DMS 273 treated with DMSO at 0.1 percent for 48 hours (cell line): ENCODE results near the gene ALDH3B1.

Experiments
- DNase-seq: peaks from one replicate; lab custom pipeline; 2025; lab: John Stamatoyannopoulos, UW

The ALDH3B1 gene

GRCh38 chr11:68031144-68031464, 21.0 kb downstream of the ALDH3B1 start:
- DNase-seq: no peak

DNA sequence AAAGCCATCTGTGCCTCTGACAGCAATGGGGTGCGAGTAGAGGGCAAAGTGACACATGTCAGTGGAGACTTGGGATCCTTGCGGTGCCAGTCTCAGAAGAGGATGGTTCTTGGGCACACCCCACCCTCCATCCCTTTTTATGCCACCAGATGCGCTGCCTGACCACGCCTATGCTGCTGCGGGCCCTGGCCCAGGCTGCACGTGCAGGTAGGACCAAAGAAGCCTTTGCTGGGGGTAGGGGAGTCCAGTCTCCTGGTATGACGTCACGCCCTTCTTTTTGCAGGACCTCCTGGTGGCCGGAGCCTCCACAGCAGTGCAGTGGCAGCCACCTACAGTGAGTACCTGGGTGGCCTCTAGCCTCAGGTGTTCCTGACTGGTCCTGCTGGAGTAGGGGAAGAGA, 21.9 kb downstream of the ALDH3B1 start:
- no peak for DNase-seq

DNA sequence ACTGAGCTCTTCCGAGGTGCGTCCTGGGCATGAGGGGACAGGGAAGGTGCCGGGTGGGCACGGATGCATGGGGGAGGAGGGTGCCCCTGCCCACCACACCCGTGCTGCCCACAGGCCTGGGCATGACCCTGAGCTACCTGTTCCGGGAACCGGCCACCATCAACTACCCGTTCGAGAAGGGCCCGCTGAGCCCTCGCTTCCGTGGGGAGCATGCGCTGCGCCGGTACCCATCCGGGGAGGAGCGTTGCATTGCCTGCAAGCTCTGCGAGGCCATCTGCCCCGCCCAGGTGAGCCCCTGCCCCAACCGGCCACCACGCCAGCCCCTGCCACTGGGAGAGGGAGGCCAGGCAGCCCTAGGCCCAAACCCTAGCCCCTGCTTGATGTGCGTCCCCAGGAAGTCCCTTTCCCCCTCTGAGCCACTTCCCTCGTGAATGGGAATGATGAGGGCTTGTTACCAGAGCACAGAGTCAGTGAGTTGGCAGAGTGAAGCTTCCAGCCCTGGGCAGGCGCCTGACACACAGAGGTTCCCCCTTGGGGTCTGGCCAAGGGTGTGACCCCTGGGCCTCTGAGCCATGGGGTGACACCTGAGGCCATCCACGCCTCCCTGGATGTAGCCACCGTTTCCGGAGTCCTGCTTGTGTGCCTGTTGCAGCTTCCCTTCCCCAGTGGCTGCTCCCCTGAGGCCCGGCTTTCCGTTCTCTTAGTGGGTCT, 23.0 kb downstream of the ALDH3B1 start:
- no peak for DNase-seq

DNA sequence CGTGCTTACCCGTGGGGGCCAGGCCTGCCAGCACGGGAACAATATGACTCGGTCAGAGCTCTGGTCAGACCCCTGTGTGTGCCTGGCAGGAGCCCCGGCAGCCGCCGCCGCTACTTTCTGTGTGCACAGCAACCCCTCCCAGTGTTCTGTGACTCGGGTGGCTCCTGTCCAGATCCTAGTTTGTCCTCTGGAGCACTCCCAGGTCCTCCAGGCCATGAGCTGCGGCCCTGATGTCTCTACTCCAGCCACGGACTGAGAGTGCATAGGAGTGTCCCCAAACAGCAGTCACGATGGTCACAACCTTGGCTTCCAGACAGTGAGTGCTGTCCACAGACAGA, 23.6 kb downstream of the ALDH3B1 start:
- no peak for DNase-seq

- no peak for DNase-seq
Measured at GRCh38 chr11:68035266-68035876, 25.2 kb downstream of the ALDH3B1 start.

DNA sequence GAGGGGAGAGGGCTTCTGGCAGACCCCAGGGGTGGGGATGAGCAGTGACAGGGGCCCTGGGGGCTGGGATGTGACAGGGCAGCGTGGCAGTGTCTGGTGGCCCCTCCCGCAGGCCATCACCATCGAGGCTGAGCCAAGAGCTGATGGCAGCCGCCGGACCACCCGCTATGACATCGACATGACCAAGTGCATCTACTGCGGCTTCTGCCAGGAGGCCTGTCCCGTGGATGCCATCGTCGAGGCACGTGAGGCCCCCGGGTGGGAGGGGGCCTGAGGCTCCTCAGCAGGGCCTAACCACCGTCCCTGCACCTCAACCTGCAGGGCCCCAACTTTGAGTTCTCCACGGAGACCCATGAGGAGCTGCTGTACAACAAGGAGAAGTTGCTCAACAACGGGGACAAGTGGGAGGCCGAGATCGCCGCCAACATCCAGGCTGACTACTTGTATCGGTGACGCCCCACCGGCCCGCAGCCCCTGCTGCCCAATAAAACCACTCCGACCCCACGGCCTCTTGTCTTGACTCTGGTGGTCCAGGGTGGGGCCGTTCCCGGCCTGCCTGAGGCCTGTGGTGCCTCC, 26.1 kb downstream of the ALDH3B1 start:
- no peak for DNase-seq

DNA sequence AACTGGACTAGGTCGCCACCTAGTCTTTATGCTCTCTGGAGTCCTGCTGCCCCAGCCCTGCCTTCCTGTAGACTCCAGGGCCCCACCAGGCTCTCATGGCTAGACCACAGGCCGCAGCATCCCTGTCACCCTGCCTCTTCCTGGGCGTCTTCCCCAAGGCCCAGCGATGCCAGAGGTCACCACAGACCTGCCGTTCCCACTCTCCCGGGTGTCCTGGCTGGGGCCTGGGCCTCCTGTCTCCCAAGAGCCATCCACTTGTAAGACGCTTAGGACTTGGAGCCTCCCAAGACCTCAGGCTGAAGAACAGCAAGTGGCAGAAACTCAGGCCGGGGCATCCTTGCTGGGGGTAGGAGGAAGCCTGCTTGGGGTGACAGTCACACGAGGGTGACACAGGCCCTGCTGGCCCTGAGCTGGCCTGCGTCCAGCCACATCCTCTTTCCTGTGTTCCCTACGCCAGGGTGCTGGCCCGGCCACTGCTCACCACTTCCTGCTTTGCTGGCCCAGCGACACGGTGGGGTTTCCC, 26.7 kb downstream of the ALDH3B1 start:
- DNase-seq: no peak

DNA sequence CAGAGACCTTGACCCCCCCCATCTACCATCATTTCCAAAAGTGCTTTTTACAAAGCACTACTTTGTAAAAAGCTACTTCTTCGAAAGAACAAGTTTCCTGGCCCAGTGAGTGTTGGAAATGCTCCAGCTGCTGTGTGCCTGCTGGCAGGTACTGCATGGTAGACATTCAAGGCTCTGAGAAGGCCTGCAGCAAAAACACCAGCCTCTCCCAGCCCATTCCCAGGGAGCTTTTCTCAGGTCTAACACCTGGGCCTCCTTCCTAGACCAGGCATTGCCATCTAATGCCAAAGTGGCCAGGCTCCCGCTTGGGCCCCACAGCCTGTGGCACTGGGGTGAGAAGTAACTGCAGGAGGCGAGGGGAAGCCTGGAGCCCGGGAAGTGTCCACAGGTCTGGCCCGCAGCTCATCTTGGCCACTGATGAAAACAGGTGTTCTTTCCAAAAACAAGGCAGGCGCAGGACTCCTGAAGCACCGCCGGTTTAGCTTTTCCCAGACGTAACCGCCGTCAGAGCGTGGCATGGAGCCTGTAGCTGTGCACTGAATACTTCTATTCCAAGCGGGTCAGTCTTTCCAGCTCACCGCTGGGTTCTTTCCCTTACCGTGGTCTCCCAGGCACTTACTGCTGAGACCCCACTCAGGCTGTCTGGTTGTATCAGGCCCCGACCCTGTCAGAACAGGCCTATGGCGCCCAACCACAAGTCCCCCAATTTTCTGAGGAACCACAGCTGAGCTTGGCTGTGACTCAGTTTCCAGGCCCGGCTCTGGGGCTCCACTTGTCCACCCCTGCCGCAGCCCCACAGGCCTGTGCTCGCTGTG, 27.5 kb downstream of the ALDH3B1 start:
- no peak for DNase-seq

- no peak for DNase-seq
Measured at GRCh38 chr11:68038226-68038717, 28.1 kb downstream of the ALDH3B1 start.

- no peak for DNase-seq
Measured at GRCh38 chr11:68038718-68039525, 28.8 kb downstream of the ALDH3B1 start, which contains the start of gene TCIRG1. TSS of gene TCIRG1 (plus strand) at chr11:68039025. CDS start at chr11:68041272, 2,247 bp downstream.

- no peak for DNase-seq
Measured at GRCh38 chr11:68039526-68040086, 29.5 kb downstream of the ALDH3B1 start.

- no peak for DNase-seq
Measured at GRCh38 chr11:68040101-68040956, 30.2 kb downstream of the ALDH3B1 start.

- DNase-seq: no peak
Measured at GRCh38 chr11:68040957-68041591, 30.9 kb downstream of the ALDH3B1 start.

DNA sequence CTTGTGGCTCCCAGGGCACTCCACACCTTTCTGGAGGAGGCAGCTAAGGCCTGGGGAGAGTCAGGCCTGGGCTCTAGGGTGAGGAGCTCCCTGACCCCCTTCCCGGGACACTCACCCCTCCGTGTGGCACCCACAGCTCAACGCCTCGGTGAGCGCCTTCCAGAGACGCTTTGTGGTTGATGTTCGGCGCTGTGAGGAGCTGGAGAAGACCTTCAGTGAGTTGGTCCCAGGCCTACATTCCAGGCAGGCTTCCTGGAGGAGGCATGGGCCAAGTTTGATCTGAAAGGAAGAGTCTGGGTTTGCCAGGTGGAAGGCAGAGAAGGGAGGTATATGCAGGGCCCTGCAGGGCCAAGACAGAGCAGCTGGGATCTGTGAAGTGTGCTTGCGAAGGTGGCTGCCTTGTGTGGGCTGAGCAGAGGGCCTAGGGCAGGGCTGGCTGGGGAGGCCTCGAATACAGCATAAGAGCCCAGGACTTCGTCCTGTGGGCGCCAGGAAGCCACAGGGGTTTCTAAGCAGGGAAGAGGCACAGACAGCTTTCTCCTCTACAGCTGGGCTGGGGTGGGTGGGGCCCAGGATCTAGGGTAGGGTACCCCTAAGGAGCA, 31.6 kb downstream of the ALDH3B1 start:
- no peak for DNase-seq

DNA sequence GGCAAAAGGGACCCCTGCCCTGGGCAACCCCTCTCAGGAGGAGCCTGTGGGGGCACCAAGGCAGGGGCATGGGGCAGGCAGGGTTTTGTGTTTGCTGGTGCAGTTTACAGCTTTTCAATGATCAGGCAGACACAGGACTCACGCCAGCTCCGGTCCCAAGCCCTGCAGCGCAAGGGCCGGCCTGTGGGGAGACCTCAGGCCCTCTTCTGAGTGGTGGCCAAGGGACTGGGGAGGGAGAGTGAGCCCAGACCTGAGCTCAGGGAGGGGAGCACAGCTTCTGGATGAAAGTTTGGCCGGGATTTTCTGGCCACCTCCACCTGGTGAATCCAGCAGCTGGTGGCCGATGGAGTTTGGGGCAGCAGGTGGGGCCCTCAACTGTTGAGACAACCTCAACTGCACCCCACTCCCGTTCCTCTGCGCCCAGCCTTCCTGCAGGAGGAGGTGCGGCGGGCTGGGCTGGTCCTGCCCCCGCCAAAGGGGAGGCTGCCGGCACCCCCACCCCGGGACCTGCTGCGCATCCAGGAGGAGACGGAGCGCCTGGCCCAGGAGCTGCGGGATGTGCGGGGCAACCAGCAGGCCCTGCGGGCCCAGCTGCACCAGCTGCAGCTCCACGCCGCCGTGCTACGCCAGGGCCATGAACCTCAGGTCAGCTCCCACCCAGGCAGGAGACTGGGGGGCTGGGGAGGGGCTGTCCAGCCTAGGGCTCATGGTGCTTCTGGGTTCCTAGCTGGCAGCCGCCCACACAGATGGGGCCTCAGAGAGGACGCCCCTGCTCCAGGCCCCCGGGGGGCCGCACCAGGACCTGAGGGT, 32.3 kb downstream of the ALDH3B1 start:
- DNase-seq: no peak

- DNase-seq: no peak
Measured at GRCh38 chr11:68043029-68043348, 32.9 kb downstream of the ALDH3B1 start.

DNA sequence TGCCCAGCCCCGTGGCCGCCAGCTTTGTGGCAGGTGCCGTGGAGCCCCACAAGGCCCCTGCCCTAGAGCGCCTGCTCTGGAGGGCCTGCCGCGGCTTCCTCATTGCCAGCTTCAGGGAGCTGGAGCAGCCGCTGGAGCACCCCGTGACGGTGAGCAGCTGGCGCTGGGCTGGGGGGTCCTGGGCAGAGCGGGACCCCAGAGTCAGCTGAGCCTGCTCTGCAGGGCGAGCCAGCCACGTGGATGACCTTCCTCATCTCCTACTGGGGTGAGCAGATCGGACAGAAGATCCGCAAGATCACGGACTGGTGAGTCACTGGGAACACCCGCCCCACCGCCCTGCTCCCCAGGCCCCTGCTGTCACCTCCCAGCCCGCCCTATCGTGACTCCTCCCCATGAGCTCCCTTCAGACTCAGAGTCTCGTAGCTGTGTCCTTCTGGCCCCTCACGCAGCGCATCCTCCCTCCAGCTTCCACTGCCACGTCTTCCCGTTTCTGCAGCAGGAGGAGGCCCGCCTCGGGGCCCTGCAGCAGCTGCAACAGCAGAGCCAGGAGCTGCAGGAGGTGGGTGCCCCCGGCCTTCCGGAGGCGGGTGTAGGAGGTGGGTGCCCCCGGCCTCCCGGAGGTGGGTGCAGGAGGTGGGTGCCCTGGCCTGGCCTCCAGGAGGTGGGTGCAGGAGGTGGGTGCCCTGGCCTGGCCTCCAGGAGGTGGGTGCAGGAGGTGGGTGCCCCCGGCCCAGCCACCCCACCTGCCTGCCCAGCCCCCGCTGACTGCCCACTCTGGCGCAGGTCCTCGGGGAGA, 33.4 kb downstream of the ALDH3B1 start:
- DNase-seq: no peak
